IPS-15b (cell line): ENCODE measurements around the gene MACROD1.

Experiments used
- H3K27me3 ChIP-seq: one replicate; pipeline ENCODE4 v1.6.1; 2013; ENCODE audit warnings: low read length; ENCODE audit not compliant: control insufficient read depth, insufficient read depth
- H3K36me3 ChIP-seq: one replicate; pipeline ENCODE4 v1.6.1; 2013; ENCODE audit warnings: low read length; ENCODE audit not compliant: control insufficient read depth, insufficient read depth
- H3K4me1 ChIP-seq: one replicate; pipeline ENCODE4 v1.6.1; 2013; ENCODE audit warnings: mild to moderate bottlenecking, low read length; ENCODE audit not compliant: control insufficient read depth, insufficient read depth
- H3K4me3 ChIP-seq: one replicate; pipeline ENCODE4 v1.5.1; 2013; ENCODE audit warnings: low read depth, low read length
- H3K9ac ChIP-seq: one replicate; pipeline ENCODE4 v1.6.1; 2013; ENCODE audit warnings: low read depth, mild to moderate bottlenecking, low read length
- H3K9me3 ChIP-seq: one replicate; pipeline ENCODE4 v1.6.1; 2013; ENCODE audit warnings: mild to moderate bottlenecking, low read length; ENCODE audit not compliant: control insufficient read depth, insufficient read depth

The MACROD1 gene

GRCh38 chr11:64000026-64000739 is 165.7 kb downstream of the MACROD1 start:
- H3K9ac ChIP-seq = no peak overlapping the region
- peak overlapping the region; percentile 54 for H3K4me3 ChIP-seq
- H3K36me3 ChIP-seq = peaks cover 21% of the 10 kb centered on the region
- no peaks in the 10 kb centered on the region for H3K9me3 ChIP-seq
- H3K4me1 ChIP-seq = no peaks in the 10 kb centered on the region
- H3K27me3 ChIP-seq = peaks cover 14% of the 10 kb centered on the region

DNA sequence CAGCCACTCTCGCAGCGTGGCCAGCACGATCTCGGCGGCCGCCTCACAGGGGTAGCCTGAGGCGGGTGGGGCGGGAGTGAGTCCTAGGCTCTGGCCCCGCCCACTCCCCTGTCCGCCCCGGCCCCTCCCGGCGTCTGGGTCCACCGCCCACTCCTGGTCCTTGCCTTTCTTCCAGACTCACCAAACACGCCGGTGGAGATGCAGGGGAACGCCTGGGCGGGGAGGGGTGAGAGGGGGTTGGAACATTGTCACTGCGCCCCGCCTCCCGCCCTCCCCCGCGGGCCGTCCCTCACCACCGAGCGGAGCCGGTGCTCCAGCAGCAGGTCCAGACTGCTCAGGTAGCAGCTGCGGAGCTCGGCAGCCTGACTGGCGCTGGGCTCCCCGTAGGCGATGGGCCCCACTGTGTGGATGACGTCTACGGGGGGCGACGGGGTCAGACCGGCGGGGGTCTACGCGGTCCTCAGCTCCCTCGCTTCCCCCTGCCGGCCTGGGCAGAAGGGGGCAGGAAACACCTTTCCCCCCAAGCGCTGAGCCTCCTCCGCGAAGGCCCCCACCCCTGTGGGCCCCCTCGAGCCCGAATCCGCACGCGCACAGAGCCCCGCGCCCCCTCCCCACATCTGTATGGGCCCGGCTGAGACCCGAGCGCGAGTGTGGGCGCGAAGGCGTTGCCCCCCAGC is 166.4 kb downstream of the MACROD1 start:
- Histone ChIP-seq H3K27me3 (peaks cover 14% of the 10 kb centered on the region), H3K9me3 (no peaks in the 10 kb centered on the region), H3K9ac (no peak overlapping the region), H3K4me3 (peak overlapping the region; percentile 54), H3K4me1 (no peaks in the 10 kb centered on the region), H3K36me3 (peaks cover 26% of the 10 kb centered on the region)

DNA sequence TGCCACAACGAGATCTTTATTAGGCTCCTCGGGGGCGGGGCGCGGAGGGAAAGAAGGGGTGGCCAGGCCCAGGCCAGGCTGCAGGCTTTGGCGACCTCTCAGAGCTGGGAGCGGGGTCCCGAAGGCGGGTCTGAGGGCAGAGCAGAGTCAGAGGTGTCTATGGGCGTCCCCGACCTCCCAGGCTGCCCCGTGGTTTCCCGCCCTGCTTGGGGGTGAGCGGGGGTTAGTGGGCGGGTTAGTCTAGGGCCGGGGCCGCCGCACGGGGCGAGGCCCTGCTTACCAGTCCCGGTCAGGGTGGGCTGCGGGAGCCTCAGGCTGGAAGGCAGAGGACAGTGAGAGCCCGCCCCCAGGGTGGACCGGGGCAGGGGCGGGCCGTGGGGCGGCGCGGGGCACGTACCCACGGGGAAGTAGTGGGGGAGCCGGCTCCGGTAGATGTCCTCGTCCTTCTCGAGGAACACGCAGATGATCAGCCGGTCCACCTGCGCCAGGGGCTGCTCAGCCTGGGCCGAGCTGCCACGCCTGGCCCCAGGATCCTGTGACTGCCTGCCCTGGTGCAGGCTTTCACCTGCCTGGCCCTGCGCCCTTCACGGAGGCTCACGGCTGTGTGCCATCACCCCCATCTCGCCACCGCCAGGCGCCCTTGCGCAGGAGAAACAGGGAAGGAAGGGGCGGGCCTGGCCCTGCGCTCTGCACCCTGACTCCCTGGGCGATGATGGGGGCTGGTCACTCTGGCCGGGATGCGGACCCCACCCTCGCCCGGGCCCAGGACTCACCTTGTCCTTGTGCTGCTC is 167.2 kb downstream of the MACROD1 start:
- Histone ChIP-seq H3K4me1 (no peaks in the 10 kb centered on the region), H3K9me3 (no peaks in the 10 kb centered on the region), H3K36me3 (peaks cover 27% of the 10 kb centered on the region), H3K9ac (no peak overlapping the region), H3K27me3 (peaks cover 14% of the 10 kb centered on the region), H3K4me3 (peak overlapping the region; percentile 54)

- Histone ChIP-seq H3K4me3 (no peak overlapping the region), H3K27me3 (peaks cover 11% of the 10 kb centered on the region), H3K9me3 (no peaks in the 10 kb centered on the region), H3K36me3 (peaks cover 27% of the 10 kb centered on the region), H3K9ac (no peak overlapping the region), H3K4me1 (no peaks in the 10 kb centered on the region)
Measured at GRCh38 chr11:63997801-63998337, 168.0 kb downstream of the MACROD1 start.

DNA sequence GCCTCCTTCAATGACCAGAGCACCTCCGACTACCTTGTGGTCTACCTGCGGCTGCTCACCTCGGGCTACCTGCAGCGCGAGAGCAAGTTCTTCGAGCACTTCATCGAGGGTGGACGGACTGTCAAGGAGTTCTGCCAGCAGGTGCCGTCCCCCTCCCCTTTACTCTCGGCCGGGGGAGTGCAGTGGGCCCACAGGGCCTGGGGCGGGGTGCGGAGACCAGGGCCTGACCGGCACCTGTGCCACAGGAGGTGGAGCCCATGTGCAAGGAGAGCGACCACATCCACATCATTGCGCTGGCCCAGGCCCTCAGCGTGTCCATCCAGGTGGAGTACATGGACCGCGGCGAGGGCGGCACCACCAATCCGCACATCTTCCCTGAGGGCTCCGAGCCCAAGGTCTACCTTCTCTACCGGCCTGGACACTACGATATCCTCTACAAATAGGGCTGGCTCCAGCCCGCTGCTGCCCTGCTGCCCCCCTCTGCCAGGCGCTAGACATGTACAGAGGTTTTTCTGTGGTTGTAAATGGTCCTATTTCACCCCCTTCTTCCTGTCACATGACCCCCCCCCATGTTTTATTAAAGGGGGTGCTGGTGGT is 168.7 kb downstream of the MACROD1 start:
- peaks cover 27% of the 10 kb centered on the region for H3K36me3 ChIP-seq
- H3K9me3 ChIP-seq = no peaks in the 10 kb centered on the region
- H3K9ac ChIP-seq = no peak overlapping the region
- H3K27me3 ChIP-seq = peaks cover 10% of the 10 kb centered on the region
- H3K4me1 ChIP-seq = no peaks in the 10 kb centered on the region
- H3K4me3 ChIP-seq = no peak overlapping the region

DNA sequence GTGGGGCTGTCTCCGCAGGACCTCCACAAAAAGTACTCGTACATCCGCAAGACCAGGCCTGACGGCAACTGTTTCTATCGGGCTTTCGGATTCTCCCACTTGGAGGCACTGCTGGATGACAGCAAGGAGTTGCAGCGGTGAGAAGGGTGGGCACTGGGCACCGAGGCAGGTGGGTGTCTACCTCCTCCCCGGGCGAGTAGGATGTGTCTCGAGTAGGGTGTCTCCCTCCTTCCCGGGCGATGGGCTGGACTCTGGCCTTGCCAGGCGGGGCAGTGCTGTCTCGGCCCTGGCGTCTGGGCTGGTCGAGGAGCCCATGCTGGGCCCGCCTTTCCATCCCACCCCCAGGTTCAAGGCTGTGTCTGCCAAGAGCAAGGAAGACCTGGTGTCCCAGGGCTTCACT is 169.4 kb downstream of the MACROD1 start:
- Histone ChIP-seq H3K4me3 (no peak overlapping the region), H3K4me1 (no peaks in the 10 kb centered on the region), H3K9me3 (no peaks in the 10 kb centered on the region), H3K9ac (no peak overlapping the region), H3K36me3 (peaks cover 27% of the 10 kb centered on the region), H3K27me3 (peaks cover 5% of the 10 kb centered on the region)

- Histone ChIP-seq H3K36me3 (peaks cover 37% of the 10 kb centered on the region), H3K27me3 (no peaks in the 10 kb centered on the region), H3K4me3 (no peak overlapping the region), H3K9me3 (no peaks in the 10 kb centered on the region), H3K9ac (no peak overlapping the region), H3K4me1 (no peaks in the 10 kb centered on the region)
Measured at GRCh38 chr11:63993993-63994392, 171.9 kb downstream of the MACROD1 start.

- Histone ChIP-seq H3K9me3 (no peaks in the 10 kb centered on the region), H3K4me1 (no peaks in the 10 kb centered on the region), H3K36me3 (peaks cover 45% of the 10 kb centered on the region), H3K4me3 (no peak overlapping the region), H3K9ac (no peak overlapping the region), H3K27me3 (no peaks in the 10 kb centered on the region)
Measured at GRCh38 chr11:63993100-63993499, 172.8 kb downstream of the MACROD1 start.

- Histone ChIP-seq H3K4me1 (peaks cover 6% of the 10 kb centered on the region), H3K4me3 (no peak overlapping the region), H3K36me3 (peaks cover 35% of the 10 kb centered on the region), H3K27me3 (no peaks in the 10 kb centered on the region), H3K9me3 (no peaks in the 10 kb centered on the region), H3K9ac (no peak overlapping the region)
Measured at GRCh38 chr11:63991558-63991957, 174.4 kb downstream of the MACROD1 start.

DNA sequence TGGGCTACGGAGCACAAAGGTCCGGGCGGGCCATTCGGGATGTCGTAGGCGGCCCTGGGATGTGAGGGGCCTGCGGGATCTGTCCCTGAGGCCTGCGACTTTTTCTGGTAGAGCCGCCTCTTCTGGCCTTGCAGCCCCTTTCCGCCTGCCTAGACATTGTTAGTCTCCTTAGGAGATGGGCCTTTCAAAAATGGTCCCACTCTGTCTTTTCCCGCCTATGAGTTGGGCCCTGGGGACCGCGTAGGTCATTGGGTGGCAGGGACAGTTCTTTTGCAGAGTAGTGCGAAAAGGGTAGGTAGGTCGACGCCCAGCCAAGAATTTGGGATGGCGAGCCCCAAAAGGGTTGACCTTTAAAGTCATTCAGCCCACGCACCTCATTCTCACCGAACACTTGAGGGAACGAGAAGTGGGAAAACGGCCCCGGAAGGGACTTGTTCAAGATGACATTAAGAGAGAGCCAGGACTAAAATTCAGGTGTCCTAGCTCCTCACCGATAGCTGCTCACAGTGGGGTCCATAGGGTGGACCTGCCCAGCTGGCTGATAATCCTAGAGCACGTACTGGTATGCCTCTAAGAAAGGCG is 178.9 kb downstream of the MACROD1 start:
- Histone ChIP-seq H3K36me3 (peaks cover 20% of the 10 kb centered on the region), H3K27me3 (no peaks in the 10 kb centered on the region), H3K9me3 (no peaks in the 10 kb centered on the region), H3K9ac (peak overlapping the region; percentile 94), H3K4me3 (peak overlapping the region; percentile 84), H3K4me1 (peaks cover 10% of the 10 kb centered on the region)
